NCI-H2081 (cell line): ENCODE results near the gene EMP1.

ENCODE experiments used
- DNase-seq, 2 experiments: peaks; one replicate each; lab custom pipeline; 2025; lab: John Stamatoyannopoulos, UW

Gene EMP1

GRCh38 chr12:13223179-13223804 lies 26.8 kb downstream of the EMP1 start:
- DNase-seq: no peak

GRCh38 chr12:13223941-13224340 lies 27.4 kb downstream of the EMP1 start:
- no peak for DNase-seq

GRCh38 chr12:13227191-13227590 lies 30.7 kb downstream of the EMP1 start:
- DNase-seq: no peak

- no peak for DNase-seq
These were observed 32.1 kb downstream of the EMP1 start for GRCh38 chr12:13228579-13228978.

- DNase-seq: no peak
These were observed 33.0 kb downstream of the EMP1 start for GRCh38 chr12:13229504-13229903.

- no peak for DNase-seq
These were observed 34.0 kb downstream of the EMP1 start for GRCh38 chr12:13230500-13230899.

- peak in 1 of 2 experiments; percentile 24 for DNase-seq
These were observed 37.5 kb downstream of the EMP1 start for GRCh38 chr12:13233830-13234641.

- DNase-seq: no peak
These were observed 41.7 kb downstream of the EMP1 start for GRCh38 chr12:13238204-13238603.

GRCh38 chr12:13241833-13242488 lies 45.4 kb downstream of the EMP1 start:
- DNase-seq: peak; percentile 20 to 84

GRCh38 chr12:13242936-13243335 lies 46.4 kb downstream of the EMP1 start:
- no peak for DNase-seq

GRCh38 chr12:13243516-13244070 lies 47.1 kb downstream of the EMP1 start:
- no peak for DNase-seq

GRCh38 chr12:13247596-13247995 lies 51.1 kb downstream of the EMP1 start:
- no peak for DNase-seq

- no peak for DNase-seq
These were observed 52.4 kb downstream of the EMP1 start for GRCh38 chr12:13248964-13249363.

GRCh38 chr12:13250416-13250815 lies 53.9 kb downstream of the EMP1 start:
- no peak for DNase-seq

- DNase-seq: no peak
These were observed 55.0 kb downstream of the EMP1 start for GRCh38 chr12:13251521-13251920.

- DNase-seq: no peak
These were observed 55.5 kb downstream of the EMP1 start for GRCh38 chr12:13252024-13252423.

GRCh38 chr12:13252616-13253015 lies 56.1 kb downstream of the EMP1 start:
- DNase-seq: no peak

- no peak for DNase-seq
These were observed 57.6 kb downstream of the EMP1 start for GRCh38 chr12:13253966-13254760.

- peak; percentile 84 to 93 for DNase-seq
These were observed 59.5 kb downstream of the EMP1 start for GRCh38 chr12:13255792-13256691.

- DNase-seq: no peak
These were observed 60.1 kb downstream of the EMP1 start for GRCh38 chr12:13256692-13257045.

GRCh38 chr12:13257356-13257875 lies 60.9 kb downstream of the EMP1 start:
- DNase-seq: no peak
